HL-60/S4 (cell line): Measurements from ENCODE around the gene MBD4.

Source experiments
- in situ Hi-C: fragments of 300-500 bp; cut with MboI; formaldehyde crosslinking; loops from 2 replicates; pipeline ENCODE4 v1.14.3; 2022; ENCODE audit warnings: low sequenced_read_pairs

Gene MBD4

GRCh38 chr3:129439817-129440617, at the start of gene MBD4, which contains the start of gene IFT122:
Gene MBD4 (minus strand): TSS chr3:129439948. CDS start chr3:129439833, 115 bp downstream.
Gene IFT122 (plus strand): TSS chr3:129440224. CDS start chr3:129440331, 107 bp downstream.
- in situ Hi-C loops: no loop called here

- in situ Hi-C loops: loop anchor here (25.0 kb wide), 1 partner anchor 448 kb away; no protein-coding TSS in a partner anchor
Measured at GRCh38 chr3:129489258-129489657, 49.5 kb upstream of the MBD4 start.

- in situ Hi-C loops: loop anchor here (25.0 kb wide), 1 partner anchor 449 kb away; no protein-coding TSS in a partner anchor
Measured at GRCh38 chr3:129487868-129488335, 48.2 kb upstream of the MBD4 start.

- in situ Hi-C loops: loop anchor here (25.0 kb wide), 1 partner anchor 450 kb away; no protein-coding TSS in a partner anchor
Measured at GRCh38 chr3:129487183-129487867, 47.6 kb upstream of the MBD4 start.

GRCh38 chr3:129486664-129487035, 46.9 kb upstream of the MBD4 start:
- in situ Hi-C loops: loop anchor here (25.0 kb wide), 1 partner anchor 451 kb away; no protein-coding TSS in a partner anchor

GRCh38 chr3:129485721-129486663, 46.2 kb upstream of the MBD4 start:
- in situ Hi-C loops: loop anchor here (25.0 kb wide), 1 partner anchor 451 kb away; no protein-coding TSS in a partner anchor

- in situ Hi-C loops: loop anchor here (25.0 kb wide), 1 partner anchor 452 kb away; no protein-coding TSS in a partner anchor
Measured at GRCh38 chr3:129485146-129485545, 45.4 kb upstream of the MBD4 start.

GRCh38 chr3:129483870-129484269, 44.1 kb upstream of the MBD4 start:
- in situ Hi-C loops: loop anchor here (25.0 kb wide), 1 partner anchor 453 kb away; no protein-coding TSS in a partner anchor

GRCh38 chr3:129482721-129483120, 43.0 kb upstream of the MBD4 start:
- in situ Hi-C loops: loop anchor here (25.0 kb wide), 1 partner anchor 455 kb away; no protein-coding TSS in a partner anchor

GRCh38 chr3:129481766-129482332, 42.1 kb upstream of the MBD4 start:
- in situ Hi-C loops: loop anchor here (25.0 kb wide), 1 partner anchor 455 kb away; no protein-coding TSS in a partner anchor

GRCh38 chr3:129481225-129481765, 41.5 kb upstream of the MBD4 start:
- in situ Hi-C loops: loop anchor here (25.0 kb wide), 1 partner anchor 456 kb away; no protein-coding TSS in a partner anchor

GRCh38 chr3:129476586-129476985, 36.8 kb upstream of the MBD4 start:
- in situ Hi-C loops: loop anchor here (25.0 kb wide), 1 partner anchor 461 kb away; no protein-coding TSS in a partner anchor

- in situ Hi-C loops: loop anchor here (25.0 kb wide), 1 partner anchor 461 kb away; no protein-coding TSS in a partner anchor
Measured at GRCh38 chr3:129475863-129476262, 36.1 kb upstream of the MBD4 start.

- in situ Hi-C loops: loop anchor here (25.0 kb wide), 1 partner anchor 462 kb away; no protein-coding TSS in a partner anchor
Measured at GRCh38 chr3:129474984-129475804, 35.4 kb upstream of the MBD4 start.

- in situ Hi-C loops: no loop called here
Measured at GRCh38 chr3:129473769-129474152, 34.0 kb upstream of the MBD4 start.

GRCh38 chr3:129473067-129473768, 33.5 kb upstream of the MBD4 start:
- in situ Hi-C loops: no loop called here

GRCh38 chr3:129470861-129471260, 31.1 kb upstream of the MBD4 start:
- in situ Hi-C loops: no loop called here

GRCh38 chr3:129469026-129469425, 29.3 kb upstream of the MBD4 start:
- in situ Hi-C loops: no loop called here
